ENCODE data around the gene SPPL2C. TPM values are rescaled to one million over a fixed set of nuclear protein-coding genes. Genes with fewer than 3 reads are reported as not detected.
"Not testable (repeated sequence)": the region's sequence is repeated elsewhere in the genome, so short reads cannot be mapped to it uniquely, and the experiment has no call there.

The SPPL2C gene
- total RNA-seq, 2 donors from 2014 or later = not detected

GRCh38 chr17:45847747-45848146 lies 3.1 kb downstream of the SPPL2C start:
- intact Hi-C loops (cut with DNase I) = no loop called here
- no peak for ATAC-seq
- DNase-seq = no peak

GRCh38 chr17:45848405-45848804 lies 3.7 kb downstream of the SPPL2C start:
- intact Hi-C loops (cut with DNase I) = no loop called here
- ATAC-seq = no peak

GRCh38 chr17:45848868-45849535 lies 4.3 kb downstream of the SPPL2C start:
- ATAC-seq = peak; percentile 46 to 88
- intact Hi-C loops (cut with DNase I) = no loop called here
- no peak for DNase-seq

More at GRCh38 chr17:45848405-45848804, 3.7 kb downstream of the SPPL2C start:
- no peak for DNase-seq

- no peak for ATAC-seq
- DNase-seq = no peak
- intact Hi-C loops (cut with DNase I) = no loop called here
These were observed 4.9 kb downstream of the SPPL2C start for GRCh38 chr17:45849536-45849990.

GRCh38 chr17:45850011-45850410 lies 5.3 kb downstream of the SPPL2C start:
- intact Hi-C loops (cut with DNase I) = loop anchor here in 1 of 2 donors (5.0 kb wide), 1 partner anchor 208 kb away; no protein-coding TSS in a partner anchor
- no peak for DNase-seq
- ATAC-seq = no peak

- intact Hi-C loops (cut with DNase I) = loop anchor here in 1 of 2 donors (5.0 kb wide), 1 partner anchor 208 kb away; no protein-coding TSS in a partner anchor
- DNase-seq (no peak), ATAC-seq (no peak)
These were observed 5.8 kb downstream of the SPPL2C start for GRCh38 chr17:45850468-45850867.

GRCh38 chr17:45851022-45851421 lies 6.3 kb downstream of the SPPL2C start:
- DNase-seq (no peak), ATAC-seq (no peak)
- intact Hi-C loops (cut with DNase I) = loop anchor here in 1 of 2 donors (5.0 kb wide), 1 partner anchor 209 kb away; no protein-coding TSS in a partner anchor

- intact Hi-C loops (cut with DNase I) = loop anchor here in 1 of 2 donors (5.0 kb wide), 1 partner anchor 209 kb away; no protein-coding TSS in a partner anchor
- ATAC-seq (no peak), DNase-seq (no peak)
These were observed 6.8 kb downstream of the SPPL2C start for GRCh38 chr17:45851464-45851863.

- intact Hi-C loops (cut with DNase I) = loop anchor here in 1 of 2 donors (5.0 kb wide), 1 partner anchor 210 kb away; no protein-coding TSS in a partner anchor
- ATAC-seq (no peak), DNase-seq (no peak)
These were observed 7.2 kb downstream of the SPPL2C start for GRCh38 chr17:45851873-45852272.

GRCh38 chr17:45852535-45853297 lies 8.0 kb downstream of the SPPL2C start:
- intact Hi-C loops (cut with DNase I) = loop anchor here in 1 of 2 donors (5.0 kb wide), 1 partner anchor 210 kb away; no protein-coding TSS in a partner anchor
- ATAC-seq = no peak
- peak; percentile 63 for DNase-seq

- intact Hi-C loops (cut with DNase I) = loop anchor here in 1 of 2 donors (5.0 kb wide), 1 partner anchor 212 kb away; no protein-coding TSS in a partner anchor
- DNase-seq (no peak), ATAC-seq (no peak)
These were observed 9.5 kb downstream of the SPPL2C start for GRCh38 chr17:45854209-45854608.

GRCh38 chr17:45855691-45856336 lies 11.1 kb downstream of the SPPL2C start:
- DNase-seq (no peak), ATAC-seq (no peak)
- intact Hi-C loops (cut with DNase I) = no loop called here

- DNase-seq = no peak
- peak; percentile 26 to 50 for ATAC-seq
- intact Hi-C loops (cut with DNase I) = no loop called here
These were observed 13.5 kb downstream of the SPPL2C start for GRCh38 chr17:45857977-45858708.

GRCh38 chr17:45861165-45861564 lies 16.5 kb downstream of the SPPL2C start:
- no peak for ATAC-seq
- no peak for DNase-seq
- intact Hi-C loops (cut with DNase I) = no loop called here

GRCh38 chr17:45862127-45862526 lies 17.4 kb downstream of the SPPL2C start:
- intact Hi-C loops (cut with DNase I); ATAC-seq; DNase-seq: not testable (repeated sequence)

GRCh38 chr17:45863857-45864654 lies 19.4 kb downstream of the SPPL2C start:
- no peak for ATAC-seq
- intact Hi-C loops (cut with DNase I) = no loop called here
- no peak for DNase-seq

GRCh38 chr17:45867171-45867570 lies 22.5 kb downstream of the SPPL2C start:
- ATAC-seq = no peak
- intact Hi-C loops (cut with DNase I) = no loop called here
- no peak for DNase-seq

GRCh38 chr17:45867702-45868101 lies 23.0 kb downstream of the SPPL2C start:
- ATAC-seq (no peak), DNase-seq (no peak)
- intact Hi-C loops (cut with DNase I) = no loop called here
